Smooth muscle cell (in vitro differentiated cells): Measurements from ENCODE around the gene MRPL12. TPM values are rescaled to one million over a fixed set of nuclear protein-coding genes. Genes with fewer than 3 reads are reported as not detected.

Source experiments
- DNase-seq: peaks from one replicate; lab custom pipeline; 2025; ENCODE audit not compliant: unreplicated experiment; lab: John Stamatoyannopoulos, UW
- H2AFZ ChIP-seq: fragments of 200-600 bp; sonication (generic); 2 replicates; pipeline ENCODE4 v1.6.0; 2016; ENCODE audit warnings: antibody characterized with exemption, low read depth, mild to moderate bottlenecking
- H3F3A ChIP-seq: fragments of 200-600 bp; sonication (generic); 2 replicates; pipeline ENCODE4 v1.6.0; 2017; ENCODE audit warnings: antibody characterized with exemption, low read depth
- H3K27ac ChIP-seq: fragments of 200-600 bp; sonication (generic); 2 replicates; pipeline ENCODE4 v1.5.1; 2016; ENCODE audit warnings: low read depth, mild to moderate bottlenecking
- H3K27me3 ChIP-seq: fragments of 200-600 bp; sonication (generic); 2 replicates; pipeline ENCODE4 v1.6.1; 2016; ENCODE audit warnings: low read depth, mild to moderate bottlenecking
- H3K36me3 ChIP-seq: fragments of 200-600 bp; sonication (generic); 2 replicates; pipeline ENCODE4 v1.5.1; 2016; ENCODE audit warnings: low read depth
- H3K4me1 ChIP-seq: fragments of 200-600 bp; sonication (generic); 2 replicates; pipeline ENCODE4 v1.5.1; 2016; ENCODE audit warnings: low read depth
- H3K4me2 ChIP-seq: fragments of 200-600 bp; sonication (generic); 2 replicates; pipeline ENCODE4 v1.6.0; 2016; ENCODE audit warnings: mild to moderate bottlenecking
- H3K4me3 ChIP-seq: fragments of 200-600 bp; sonication (generic); 2 replicates; pipeline ENCODE4 v1.5.1; 2016; ENCODE audit warnings: mild to moderate bottlenecking
- H3K79me2 ChIP-seq: fragments of 200-600 bp; sonication (generic); 2 replicates; pipeline ENCODE4 v1.6.0; 2016; ENCODE audit warnings: low read depth, mild to moderate bottlenecking
- H3K9ac ChIP-seq: fragments of 200-600 bp; sonication (generic); 2 replicates; pipeline ENCODE4 v1.6.0; 2016; ENCODE audit warnings: low read depth
- H3K9me3 ChIP-seq: fragments of 200-600 bp; sonication (generic); replicated peaks from 2 replicates; pipeline ENCODE4 v1.5.1; 2016; ENCODE audit warnings: low read depth
- H4K20me1 ChIP-seq: fragments of 200-600 bp; sonication (generic); 2 replicates; pipeline ENCODE4 v1.6.0; 2016; ENCODE audit warnings: low read depth
- WGBS: methylation state at CpG from one replicate; pipeline ENCODE4 v1.1.7; 2016; ENCODE audit warnings: low lambda C conversion rate; 5-methylcytosine and 5-hydroxymethylcytosine counted together
- microRNA-seq: library from miRNA; unstranded; fragments of <30 nt; microRNA quantifications from one replicate; pipeline ENCODE4, GENCODE V29; 2016; ENCODE audit warnings: borderline number of aligned reads
- polyA plus RNA-seq: library from polyadenylated mRNA; unstranded; fragments of >200 nt; fragmentation: Nextera tagmentation; extraction: Ambion mirVana; gene quantifications from 2 replicates; pipeline ENCODE4 v1.2.1, GENCODE V29; 2016
- small RNA-seq: library from RNA; depleted of rRNA; stranded (forward); fragments of <200 nt; gene quantifications from one replicate; pipeline ENCODE3, GENCODE V24; 2014
- total RNA-seq: library from RNA; depleted of rRNA; stranded (reverse); fragments of >200 nt; gene quantifications from 2 replicates; pipeline ENCODE4 v1.2.3, GENCODE V29; 2014
- TF ChIP-seq, protein P1 (sequence below): fragments of 200-600 bp; sonication (generic); IDR thresholded peaks from 2 replicates; pipeline ENCODE4 v1.5.1; 2017; ENCODE audit warnings: borderline replicate concordance, mild to moderate bottlenecking, antibody characterized with exemption; ENCODE audit not compliant: insufficient read depth, poor library complexity, severe bottlenecking

MRPL12 gene
- total and polyA plus RNA-seq, 2 experiments from 2014 or later = 22.2 to 83.6 TPM

DNA sequence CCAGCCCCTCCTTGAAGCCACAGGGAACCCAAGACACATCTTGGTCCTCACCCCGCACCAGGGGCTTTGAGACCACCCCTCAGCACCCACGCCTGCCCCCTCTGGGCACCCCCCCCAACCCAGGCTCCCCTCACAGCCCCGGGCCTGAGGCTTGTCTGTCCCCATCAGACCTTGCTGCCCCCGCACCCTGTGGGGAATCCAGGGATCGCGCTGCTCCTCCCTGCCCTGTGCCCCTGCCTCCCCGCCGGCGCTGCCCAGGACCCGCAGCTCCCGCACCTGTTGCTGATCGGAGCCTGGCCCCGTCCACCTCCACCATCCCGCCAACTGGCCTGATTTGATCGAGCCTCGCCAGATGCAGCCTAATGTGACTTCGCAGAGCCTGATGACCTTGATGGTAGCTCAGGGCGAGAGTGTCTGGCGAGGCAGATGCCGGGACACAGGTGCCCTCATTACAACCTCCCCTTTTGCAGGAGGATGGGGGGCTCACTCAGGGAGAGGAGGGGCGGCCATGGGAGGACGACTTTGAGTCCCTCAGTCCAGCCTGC, 38.0 kb downstream of the MRPL12 start:
- no peaks in the 10 kb centered on the region for H3K9me3 ChIP-seq
- DNase-seq = no peak
- 87% methylated on average over 10 of the region's 22 CpGs for WGBS

DNA sequence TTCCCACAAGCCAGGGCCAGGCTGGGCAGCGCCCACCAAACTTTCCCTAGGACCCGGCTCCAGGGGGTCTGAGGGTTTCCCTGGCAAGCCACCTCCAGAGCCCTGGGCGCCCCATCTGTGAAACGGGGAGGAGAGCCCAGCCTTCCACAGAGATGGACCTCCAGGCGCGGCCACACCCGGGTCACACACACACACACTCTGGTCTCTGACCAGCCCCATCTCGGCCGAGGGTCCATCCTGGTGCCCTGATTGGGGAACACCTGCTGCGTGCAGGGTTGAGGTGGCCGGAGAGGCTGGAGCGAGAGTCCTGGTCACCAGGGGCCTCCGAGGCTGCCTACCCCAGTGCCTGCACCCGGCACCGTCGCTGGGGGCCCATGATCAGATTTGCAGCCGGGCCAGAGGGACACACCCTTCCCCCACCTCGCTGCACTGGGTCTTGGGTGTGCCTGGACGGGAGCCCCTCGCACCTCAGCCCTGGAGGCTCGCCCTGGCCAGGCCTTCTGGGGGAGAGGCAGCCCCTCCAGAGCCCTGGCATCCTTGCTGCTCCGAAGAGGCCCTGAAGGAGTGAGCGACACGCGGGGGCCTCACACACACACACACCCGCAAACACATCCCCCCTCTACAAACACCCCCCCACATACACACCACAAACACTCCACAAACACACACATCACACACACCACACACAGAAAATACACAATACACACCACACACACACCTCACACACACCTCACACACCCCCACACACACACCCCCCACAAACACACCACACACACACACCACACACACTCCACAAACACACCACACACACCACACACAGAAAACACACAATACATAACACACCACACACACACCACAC, 38.7 kb downstream of the MRPL12 start:
- H3K4me2 ChIP-seq = no peak overlapping the region
- H3K36me3 ChIP-seq = no peaks in the 10 kb centered on the region
- no peak for DNase-seq
- no peak overlapping the region for H3K27ac ChIP-seq
- WGBS = 84% methylated on average over 18 of the region's 26 CpGs
- no peaks in the 10 kb centered on the region for H3K9me3 ChIP-seq
- H3K27me3 ChIP-seq = no peaks in the 10 kb centered on the region
- no peaks in the 10 kb centered on the region for H3K79me2 ChIP-seq
- no peak overlapping the region for H3K4me3 ChIP-seq
- no peaks in the 10 kb centered on the region for H3F3A ChIP-seq
- H4K20me1 ChIP-seq = no peaks in the 10 kb centered on the region
- H3K4me1 ChIP-seq = no peaks in the 10 kb centered on the region
- TF ChIP-seq, protein P1, sequence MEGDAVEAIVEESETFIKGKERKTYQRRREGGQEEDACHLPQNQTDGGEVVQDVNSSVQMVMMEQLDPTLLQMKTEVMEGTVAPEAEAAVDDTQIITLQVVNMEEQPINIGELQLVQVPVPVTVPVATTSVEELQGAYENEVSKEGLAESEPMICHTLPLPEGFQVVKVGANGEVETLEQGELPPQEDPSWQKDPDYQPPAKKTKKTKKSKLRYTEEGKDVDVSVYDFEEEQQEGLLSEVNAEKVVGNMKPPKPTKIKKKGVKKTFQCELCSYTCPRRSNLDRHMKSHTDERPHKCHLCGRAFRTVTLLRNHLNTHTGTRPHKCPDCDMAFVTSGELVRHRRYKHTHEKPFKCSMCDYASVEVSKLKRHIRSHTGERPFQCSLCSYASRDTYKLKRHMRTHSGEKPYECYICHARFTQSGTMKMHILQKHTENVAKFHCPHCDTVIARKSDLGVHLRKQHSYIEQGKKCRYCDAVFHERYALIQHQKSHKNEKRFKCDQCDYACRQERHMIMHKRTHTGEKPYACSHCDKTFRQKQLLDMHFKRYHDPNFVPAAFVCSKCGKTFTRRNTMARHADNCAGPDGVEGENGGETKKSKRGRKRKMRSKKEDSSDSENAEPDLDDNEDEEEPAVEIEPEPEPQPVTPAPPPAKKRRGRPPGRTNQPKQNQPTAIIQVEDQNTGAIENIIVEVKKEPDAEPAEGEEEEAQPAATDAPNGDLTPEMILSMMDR = no peak
- H3K9ac ChIP-seq = no peak overlapping the region
- no peak overlapping the region for H2AFZ ChIP-seq

More for the DNA sequence above, 38.0 kb downstream of the MRPL12 start:
- no peak overlapping the region for H3K27ac ChIP-seq
- H2AFZ ChIP-seq = no peak overlapping the region
- H3K27me3 ChIP-seq = no peaks in the 10 kb centered on the region
- H3K4me3 ChIP-seq = no peak overlapping the region
- H3K79me2 ChIP-seq = no peaks in the 10 kb centered on the region
- H3K4me1 ChIP-seq = no peaks in the 10 kb centered on the region
- TF ChIP-seq, protein P1 = no peak
- H3K4me2 ChIP-seq = no peak overlapping the region
- no peaks in the 10 kb centered on the region for H3K36me3 ChIP-seq
- no peaks in the 10 kb centered on the region for H4K20me1 ChIP-seq
- no peaks in the 10 kb centered on the region for H3F3A ChIP-seq
- H3K9ac ChIP-seq = no peak overlapping the region

Small RNAs within 50 kb of the gene (microRNA-seq; reads per million reads assigned to microRNA genes)
- gene MIR6786 = 2.3 reads per million

Small RNAs within 50 kb of the gene (small RNA-seq; reads per million reads assigned to genes)
- gene MIR6786 = 0.13 reads per million

Other genes starting within 250 kb of the MRPL12 start
- 6,157 and 6,793 TPM in 2 replicates for gene ACTG1, start 190.6 kb upstream of the MRPL12 start, total RNA-seq
- gene ACTG1, start 190.6 kb upstream of the MRPL12 start, polyA plus RNA-seq = 5,089 and 5,332 TPM in 2 replicates
- gene FSCN2, start 175.0 kb upstream of the MRPL12 start, total RNA-seq = 0.63 and 2.2 TPM in 2 replicates
- 0.56 and 0.72 TPM in 2 replicates for gene FSCN2, start 175.0 kb upstream of the MRPL12 start, polyA plus RNA-seq
- 17.9 and 19.4 TPM in 2 replicates for gene FAAP100, start 151.0 kb upstream of the MRPL12 start, total RNA-seq
- gene FAAP100, start 151.0 kb upstream of the MRPL12 start, polyA plus RNA-seq = 25.4 and 28.5 TPM in 2 replicates
- 46.3 and 58.1 TPM in 2 replicates for gene NPLOC4, start 66.3 kb upstream of the MRPL12 start, total RNA-seq
- 52.0 and 60.9 TPM in 2 replicates for gene NPLOC4, start 66.3 kb upstream of the MRPL12 start, polyA plus RNA-seq
- gene TSPAN10, start 66.2 kb upstream of the MRPL12 start, total RNA-seq = 0.67 and 2.6 TPM in 2 replicates
- 1.2 and 3.4 TPM in 2 replicates for gene TSPAN10, start 66.2 kb upstream of the MRPL12 start, polyA plus RNA-seq
- gene PDE6G, start 46.8 kb upstream of the MRPL12 start, total RNA-seq = 1.3 and 14.5 TPM in 2 replicates
- 3.2 and 5.3 TPM in 2 replicates for gene PDE6G, start 46.8 kb upstream of the MRPL12 start, polyA plus RNA-seq
- 13.0 and 26.6 TPM in 2 replicates for gene OXLD1, start 36.8 kb upstream of the MRPL12 start, total RNA-seq
- gene OXLD1, start 36.8 kb upstream of the MRPL12 start, polyA plus RNA-seq = 32.1 and 32.3 TPM in 2 replicates
- gene CCDC137, start 36.6 kb upstream of the MRPL12 start, total RNA-seq = 5.0 and 8.1 TPM in 2 replicates
- gene CCDC137, start 36.6 kb upstream of the MRPL12 start, polyA plus RNA-seq = 24.6 and 30.2 TPM in 2 replicates
- gene ARL16, start 19.6 kb upstream of the MRPL12 start, total RNA-seq = 22.3 and 24.0 TPM in 2 replicates
- gene ARL16, start 19.6 kb upstream of the MRPL12 start, polyA plus RNA-seq = 62.1 and 77.3 TPM in 2 replicates
- gene HGS, start 19.4 kb upstream of the MRPL12 start, total RNA-seq = 64.9 and 68.0 TPM in 2 replicates
- gene HGS, start 19.4 kb upstream of the MRPL12 start, polyA plus RNA-seq = 164 and 194 TPM in 2 replicates
- gene SLC25A10, start 8.9 kb downstream of the MRPL12 start, total RNA-seq = 8.4 and 11.3 TPM in 2 replicates
- gene SLC25A10, start 8.9 kb downstream of the MRPL12 start, polyA plus RNA-seq = 13.0 and 21.0 TPM in 2 replicates
- not detected in 2 replicates for gene GCGR, start 100.8 kb downstream of the MRPL12 start, total RNA-seq
- gene GCGR, start 100.8 kb downstream of the MRPL12 start, polyA plus RNA-seq = 0.58 TPM in 1 of 2 replicates, not detected in the other
- gene MCRIP1, start 129.9 kb downstream of the MRPL12 start, total RNA-seq = 85.1 and 85.8 TPM in 2 replicates
- 194 and 208 TPM in 2 replicates for gene MCRIP1, start 129.9 kb downstream of the MRPL12 start, polyA plus RNA-seq
- 0.58 and 3.1 TPM in 2 replicates for gene PPP1R27, start 131.7 kb downstream of the MRPL12 start, total RNA-seq
- 0.79 and 1.6 TPM in 2 replicates for gene PPP1R27, start 131.7 kb downstream of the MRPL12 start, polyA plus RNA-seq
- gene P4HB, start 157.2 kb downstream of the MRPL12 start, total RNA-seq = 1,406 and 1,593 TPM in 2 replicates
- gene P4HB, start 157.2 kb downstream of the MRPL12 start, polyA plus RNA-seq = 1,326 and 1,526 TPM in 2 replicates
- gene ARHGDIA, start 168.0 kb downstream of the MRPL12 start, total RNA-seq = 67.6 and 256 TPM in 2 replicates
- 353 and 360 TPM in 2 replicates for gene ARHGDIA, start 168.0 kb downstream of the MRPL12 start, polyA plus RNA-seq
- 58.9 and 75.9 TPM in 2 replicates for gene ALYREF, start 188.2 kb downstream of the MRPL12 start, total RNA-seq
- 123 and 136 TPM in 2 replicates for gene ALYREF, start 188.2 kb downstream of the MRPL12 start, polyA plus RNA-seq
- gene ANAPC11, start 188.4 kb downstream of the MRPL12 start, total RNA-seq = 147 and 222 TPM in 2 replicates
- 428 and 444 TPM in 2 replicates for gene ANAPC11, start 188.4 kb downstream of the MRPL12 start, polyA plus RNA-seq
- 7.9 TPM in 1 of 2 replicates, not detected in the other for gene NPB, start 198.9 kb downstream of the MRPL12 start, total RNA-seq
- 13.6 and 14.4 TPM in 2 replicates for gene NPB, start 198.9 kb downstream of the MRPL12 start, polyA plus RNA-seq
- gene PCYT2, start 208.0 kb downstream of the MRPL12 start, total RNA-seq = 10.3 and 11.4 TPM in 2 replicates
- 27.9 and 50.6 TPM in 2 replicates for gene PCYT2, start 208.0 kb downstream of the MRPL12 start, polyA plus RNA-seq
- 9.5 and 19.9 TPM in 2 replicates for gene SIRT7, start 214.8 kb downstream of the MRPL12 start, total RNA-seq
- gene SIRT7, start 214.8 kb downstream of the MRPL12 start, polyA plus RNA-seq = 10.1 and 27.9 TPM in 2 replicates
- gene MAFG, start 224.4 kb downstream of the MRPL12 start, total RNA-seq = 13.7 and 15.3 TPM in 2 replicates
- 30.3 and 39.0 TPM in 2 replicates for gene MAFG, start 224.4 kb downstream of the MRPL12 start, polyA plus RNA-seq
- gene PYCR1, start 233.9 kb downstream of the MRPL12 start, total RNA-seq = 144 and 157 TPM in 2 replicates
- 213 and 339 TPM in 2 replicates for gene PYCR1, start 233.9 kb downstream of the MRPL12 start, polyA plus RNA-seq
- not detected in 2 replicates for gene MYADML2, start 243.9 kb downstream of the MRPL12 start, total RNA-seq
- gene MYADML2, start 243.9 kb downstream of the MRPL12 start, polyA plus RNA-seq = 0.82 TPM in 1 of 2 replicates, not detected in the other